ENCODE results near the gene CCDC186.
A peak's percentile ranks its signal among the peaks of the same experiment; 100 is the strongest.
"Not testable (repeated sequence)": the region's sequence is repeated elsewhere in the genome, so short reads cannot be mapped to it uniquely, and the experiment has no call there.

Gene CCDC186

GRCh38 chr10:114172776-114173602 lies 1.0 kb downstream of the CCDC186 start:
- DNase-seq = no peak

GRCh38 chr10:114172216-114172615 lies 1.8 kb downstream of the CCDC186 start:
- DNase-seq = no peak

DNA sequence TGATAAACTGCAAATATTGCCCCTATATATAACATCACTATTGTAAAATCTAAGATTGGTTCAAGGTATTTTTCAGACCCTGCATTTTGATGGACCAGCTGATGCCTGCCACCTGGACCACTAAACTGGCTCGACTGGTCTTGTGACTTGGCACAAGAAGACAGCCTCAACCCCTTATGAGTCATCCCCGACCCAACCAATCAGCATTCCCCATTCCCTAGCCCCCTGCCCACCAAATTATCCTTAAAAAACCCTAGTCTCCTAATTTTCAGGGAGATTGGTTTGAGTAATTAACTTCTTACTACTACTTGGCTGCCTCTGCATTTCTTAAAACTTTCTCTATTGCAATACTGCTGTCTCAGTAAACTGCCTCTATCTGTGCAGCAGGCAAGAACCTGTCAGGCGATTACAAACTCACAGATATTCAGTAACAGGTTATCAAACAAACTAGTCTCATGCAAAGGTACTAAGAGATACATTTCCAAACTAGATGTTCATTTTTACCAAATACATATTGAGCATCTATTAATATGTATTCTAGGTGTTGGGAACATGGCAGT lies 5.5 kb downstream of the CCDC186 start:
- DNase-seq = no peak

DNA sequence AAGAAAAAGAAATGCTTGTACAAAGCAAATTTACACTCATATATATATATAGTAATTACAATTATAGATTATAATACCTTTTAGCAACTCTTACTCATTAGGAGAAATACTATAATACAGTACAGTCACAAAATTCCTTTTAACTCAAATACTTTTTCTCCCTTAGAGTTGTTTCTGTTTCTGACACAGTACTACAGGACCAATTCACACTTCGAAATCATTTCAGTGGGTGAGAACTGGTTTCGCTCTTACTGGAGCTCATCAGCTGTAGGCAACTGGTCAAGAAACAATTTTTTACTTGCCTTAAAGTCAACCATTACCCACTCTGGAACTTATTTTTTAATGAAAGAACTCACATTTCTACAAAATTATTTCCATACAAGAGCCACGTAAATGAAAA lies 6.0 kb downstream of the CCDC186 start:
- no peak for DNase-seq

GRCh38 chr10:114166494-114166893 lies 7.5 kb downstream of the CCDC186 start:
- no peak for DNase-seq

GRCh38 chr10:114166043-114166442 lies 8.0 kb downstream of the CCDC186 start:
- DNase-seq = no peak

- DNase-seq = no peak
Observed at GRCh38 chr10:114163062-114163461, 10.9 kb downstream of the CCDC186 start.

DNA sequence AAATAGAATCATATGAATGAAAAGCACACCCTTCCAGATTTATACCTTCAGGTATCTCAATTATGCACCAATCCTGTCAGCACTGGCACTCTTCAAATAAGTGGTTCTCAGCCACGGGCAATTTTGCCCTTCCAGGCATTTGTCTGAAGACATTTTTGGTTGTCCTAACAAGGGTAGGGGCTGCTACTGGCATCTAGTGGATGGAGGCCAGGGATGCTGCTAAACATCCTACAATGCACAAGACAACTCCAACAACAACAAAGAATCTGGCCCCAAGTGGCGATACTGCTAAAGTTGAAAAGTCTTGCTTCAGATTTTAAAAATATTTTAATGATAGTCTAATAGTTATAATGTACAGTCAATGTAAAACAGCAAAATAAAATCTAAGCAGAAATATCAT lies 16.1 kb downstream of the CCDC186 start:
- no peak for DNase-seq

DNA sequence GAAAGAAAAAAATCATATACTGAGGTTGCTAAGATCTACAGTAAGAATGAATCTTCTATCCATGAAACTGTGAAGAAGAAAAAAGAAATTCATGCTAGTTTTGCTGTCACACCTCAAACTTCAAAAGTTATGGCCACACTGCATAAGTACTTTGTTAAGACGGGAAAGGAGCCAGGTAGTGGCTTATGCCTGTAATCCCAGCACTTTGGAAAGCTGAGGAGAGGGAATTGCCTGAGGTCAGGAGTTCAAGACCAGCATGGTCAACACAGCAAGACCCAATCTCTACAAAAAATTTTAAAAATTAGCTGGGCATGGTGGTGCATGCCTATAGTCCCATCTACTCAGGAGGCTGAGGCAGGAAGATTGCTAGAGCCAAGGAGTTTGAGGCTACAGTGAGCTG lies 22.1 kb downstream of the CCDC186 start:
- no peak for DNase-seq

DNA sequence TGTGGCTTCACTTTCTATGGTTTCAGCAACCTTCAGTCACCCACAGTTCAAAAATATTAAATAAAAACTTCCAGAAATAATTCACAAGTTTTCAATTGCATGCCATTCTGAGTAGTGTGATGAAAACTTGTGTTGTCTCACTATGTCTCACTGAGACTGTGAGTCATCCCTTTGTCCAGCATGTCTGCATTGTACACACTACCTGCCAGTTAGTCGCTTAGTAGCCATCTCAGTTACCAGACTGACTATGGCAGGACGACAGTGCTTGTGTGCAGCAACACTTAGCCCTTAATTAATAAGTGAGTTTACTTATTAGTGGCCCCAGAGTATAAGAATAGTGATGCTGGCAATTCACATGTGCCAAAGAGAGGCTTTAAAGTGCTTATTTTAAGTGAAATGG lies 22.5 kb downstream of the CCDC186 start:
- DNase-seq = no peak

- DNase-seq = not testable (repeated sequence)
Observed at GRCh38 chr10:114149476-114149875, 24.5 kb downstream of the CCDC186 start.

GRCh38 chr10:114143160-114143559 lies 30.8 kb downstream of the CCDC186 start:
- no peak for DNase-seq

DNA sequence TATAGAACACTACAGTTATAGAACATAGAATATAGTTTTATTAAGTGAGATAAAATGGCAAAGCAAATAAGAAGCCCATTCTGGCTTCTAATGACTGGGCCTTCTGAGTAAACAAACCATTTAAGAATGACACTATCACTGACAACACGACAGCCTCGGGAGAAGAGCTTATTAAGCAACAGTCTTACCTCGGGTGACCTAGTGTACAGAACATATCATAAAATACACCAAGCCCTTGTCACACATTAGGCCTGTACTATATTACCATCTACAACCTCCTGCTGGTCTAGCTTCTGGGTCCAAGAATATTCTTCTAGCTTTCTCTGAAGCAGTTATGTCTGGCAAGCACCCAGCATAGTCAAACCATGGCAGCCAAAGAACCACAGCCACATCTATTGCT lies 32.0 kb downstream of the CCDC186 start:
- no peak for DNase-seq

DNA sequence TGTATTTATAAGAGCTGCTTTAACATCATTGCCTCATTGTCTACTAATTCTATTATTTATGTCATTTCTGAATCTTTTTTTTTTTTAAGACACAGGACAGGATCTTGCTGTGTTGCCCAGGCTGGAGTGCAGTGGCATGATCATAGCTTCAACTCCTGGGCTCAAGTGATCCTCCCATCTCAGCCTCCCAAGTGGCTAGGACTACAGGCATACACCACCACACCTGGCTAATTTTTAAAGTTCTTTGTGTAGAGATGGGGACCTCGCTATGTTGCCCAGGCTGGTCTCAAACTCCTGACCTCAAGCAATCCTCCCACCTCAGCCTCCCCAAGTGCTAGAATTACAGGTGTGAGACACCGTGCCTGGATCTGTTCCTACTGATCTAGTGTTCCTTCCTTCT lies 33.2 kb downstream of the CCDC186 start:
- DNase-seq = not testable (repeated sequence)

- DNase-seq = no peak
Observed at GRCh38 chr10:114140036-114140435, 34.0 kb downstream of the CCDC186 start.

- DNase-seq = no peak
Observed at GRCh38 chr10:114138581-114138980, 35.4 kb downstream of the CCDC186 start.

- no peak for DNase-seq
Observed at GRCh38 chr10:114135476-114135875, 38.5 kb downstream of the CCDC186 start.

GRCh38 chr10:114131094-114131493 lies 42.9 kb downstream of the CCDC186 start:
- DNase-seq = no peak

DNA sequence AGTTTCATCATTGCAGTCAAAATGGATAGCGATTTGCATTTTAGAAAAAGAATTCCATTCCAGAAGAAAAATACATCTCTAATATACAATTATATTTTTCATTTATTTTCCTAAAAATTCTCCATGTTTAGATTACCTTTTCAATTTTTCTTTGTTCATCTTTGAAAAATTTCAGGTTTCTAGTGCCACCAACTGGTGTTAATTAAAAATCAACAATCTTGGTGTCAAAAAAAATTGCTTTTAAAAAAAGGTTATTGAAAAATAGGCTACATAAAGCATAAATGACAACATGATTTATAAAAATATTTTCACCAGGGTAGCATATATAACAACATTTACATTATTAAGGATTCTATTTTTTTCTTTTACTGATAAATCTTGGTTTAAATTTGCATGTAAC lies 53.0 kb downstream of the CCDC186 start:
- DNase-seq = no peak

DNA sequence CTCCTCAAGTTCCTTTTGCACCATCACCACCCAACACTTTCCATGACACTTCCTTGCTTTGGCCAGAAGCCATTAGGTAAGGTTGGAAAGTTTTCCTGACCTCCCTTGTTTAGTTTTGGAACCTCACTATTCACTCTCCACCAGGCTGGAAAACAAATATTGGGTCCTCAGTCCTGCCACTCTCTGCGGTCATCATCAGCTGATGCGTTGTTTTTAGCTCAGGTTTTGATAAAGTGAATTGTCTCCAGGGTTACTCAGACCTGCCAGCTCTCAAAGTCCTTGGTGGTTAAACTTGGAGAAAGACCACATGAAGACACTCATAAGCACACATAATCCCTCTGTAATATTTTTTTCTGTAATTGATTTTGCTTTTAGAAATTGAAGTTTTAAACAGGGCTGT lies 55.5 kb downstream of the CCDC186 start:
- DNase-seq = no peak

DNA sequence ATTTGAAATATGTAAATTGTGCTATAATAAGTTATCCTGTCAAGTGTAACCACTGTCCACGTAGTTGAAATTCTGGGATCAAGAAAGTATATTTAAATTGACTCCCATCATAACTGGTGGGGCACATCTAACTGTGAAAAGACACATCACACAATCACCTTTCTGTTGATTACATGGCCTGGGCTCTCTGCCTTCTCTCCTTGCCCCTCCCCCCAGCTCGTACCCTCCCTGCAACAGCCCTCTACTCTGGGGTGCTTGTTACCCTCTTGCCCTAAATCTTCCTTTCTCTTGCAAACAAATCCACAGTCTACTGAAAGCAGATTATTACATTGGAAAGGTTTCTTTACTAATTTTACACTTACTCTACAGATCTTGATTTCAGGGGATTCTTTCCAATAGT lies 56.3 kb downstream of the CCDC186 start:
- DNase-seq = no peak

- DNase-seq = no peak
Observed at GRCh38 chr10:114115661-114116445, 58.1 kb downstream of the CCDC186 start.

GRCh38 chr10:114110174-114110972 lies 63.6 kb downstream of the CCDC186 start:
- DNase-seq = peak in 1 of 2 experiments; percentile 32

Measured in NCI-H526 (cell line).